ENCODE results near the gene ZBTB34. TPM values are rescaled to one million over a fixed set of nuclear protein-coding genes. Genes with fewer than 3 reads are reported as not detected.

ZBTB34 gene
- total RNA-seq, 6 donors from 2014 or later, result 9.5 to 21.3 (median 13.5) TPM

DNA sequence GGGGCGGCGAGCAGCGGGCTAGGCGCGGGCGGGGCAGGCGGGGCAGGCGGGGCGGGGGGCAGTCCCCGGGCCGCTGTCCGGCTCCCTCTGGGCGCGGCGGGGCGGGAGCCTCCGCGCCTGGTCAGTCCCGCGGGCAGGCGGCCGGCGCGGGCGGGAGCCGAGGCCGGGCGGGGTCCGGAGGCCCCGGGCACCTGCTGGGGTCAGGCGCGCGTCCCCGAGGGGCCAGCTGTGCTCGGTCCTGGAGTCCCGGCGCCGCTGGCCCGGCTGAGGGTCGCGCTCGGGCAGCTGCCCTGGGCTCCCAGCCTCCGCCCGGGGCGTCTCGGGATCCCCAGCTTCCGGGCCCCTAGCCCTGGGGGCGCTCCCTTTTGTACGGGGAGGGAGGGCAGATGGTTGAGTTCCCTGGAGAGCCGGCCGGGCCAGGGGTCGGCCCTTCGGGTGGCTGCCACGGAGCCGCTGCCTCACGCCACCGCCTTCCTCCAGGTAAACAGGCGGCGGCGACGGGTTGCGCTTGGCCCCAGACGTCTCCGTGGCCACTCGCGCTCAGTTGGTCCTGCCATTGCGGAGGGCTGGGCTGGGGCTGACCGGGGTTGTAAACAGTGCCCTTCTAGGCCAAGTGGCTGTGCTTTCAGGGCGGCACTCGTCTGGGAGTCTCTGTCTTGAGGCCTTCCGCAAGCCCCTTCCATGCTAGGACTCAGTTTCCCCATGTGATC is 473 bp downstream of the ZBTB34 start:
- peaks cover 21 to 47% (median 30%) of the 10 kb centered on the region in 4 donors for H3K4me1 ChIP-seq
- H3K27ac ChIP-seq, result peak overlapping the region; percentile 92 to 98 (median 93)
- peak in 1 of 2 donors; percentile 58 for DNase-seq
- H3K36me3 ChIP-seq, result peaks cover 0 to 23% (median 12%) of the 10 kb centered on the region in 4 donors
- H3K27me3 ChIP-seq, result no peaks in the 10 kb centered on the region
- TF ChIP-seq POLR2A (IDR thresholded peaks at IDR 0.05) (peak in 1 of 4 donors; percentile 28), POLR2AphosphoS5 (IDR thresholded peaks at IDR 0.05) (no peak)
- H3K9me3 ChIP-seq, result no peaks in the 10 kb centered on the region
- peak; percentile 34 to 57 for ATAC-seq (ENCODE audit: low FRiP score in 2 of 2)
- 0% methylated on average over 5 to 14 of the region's 71 CpGs for WGBS, 2 donors
- peak overlapping the region; percentile 88 to 96 (median 94) for H3K4me3 ChIP-seq

DNA sequence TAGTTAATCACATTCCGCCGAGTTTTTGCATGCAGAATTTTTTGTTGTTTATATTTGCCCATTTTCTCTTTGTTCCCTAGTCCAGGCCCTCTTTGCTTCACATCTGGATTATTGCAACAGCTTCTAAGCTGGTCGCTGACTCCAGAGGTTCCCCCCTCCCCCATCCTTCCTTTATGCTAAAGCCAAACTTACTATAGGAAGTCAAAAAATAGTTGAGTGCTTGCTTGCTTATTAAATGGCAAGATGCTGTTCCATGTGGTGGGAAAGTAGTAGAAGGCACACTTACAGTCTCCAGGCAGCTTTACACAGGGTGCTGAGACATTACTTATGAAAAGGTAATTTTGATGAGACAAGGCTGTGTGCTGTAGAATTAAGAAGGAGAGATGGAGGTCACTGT is 1.3 kb downstream of the ZBTB34 start:
- no peak for DNase-seq
- no peaks in the 10 kb centered on the region for H3K9me3 ChIP-seq
- peaks cover 21 to 51% (median 30%) of the 10 kb centered on the region in 4 donors for H3K4me1 ChIP-seq
- 17% methylated on average over 3 of the region's 3 CpGs for WGBS, 2 donors
- no peaks in the 10 kb centered on the region for H3K27me3 ChIP-seq
- ATAC-seq (ENCODE audit: low FRiP score in 2 of 2), result peak in 1 of 2 donors; percentile 16
- peak overlapping the region; percentile 88 to 96 (median 94) for H3K4me3 ChIP-seq
- peak overlapping the region; percentile 92 to 98 (median 93) for H3K27ac ChIP-seq
- H3K36me3 ChIP-seq, result peaks cover 0 to 27% (median 14%) of the 10 kb centered on the region in 4 donors
- TF ChIP-seq, protein P1, sequence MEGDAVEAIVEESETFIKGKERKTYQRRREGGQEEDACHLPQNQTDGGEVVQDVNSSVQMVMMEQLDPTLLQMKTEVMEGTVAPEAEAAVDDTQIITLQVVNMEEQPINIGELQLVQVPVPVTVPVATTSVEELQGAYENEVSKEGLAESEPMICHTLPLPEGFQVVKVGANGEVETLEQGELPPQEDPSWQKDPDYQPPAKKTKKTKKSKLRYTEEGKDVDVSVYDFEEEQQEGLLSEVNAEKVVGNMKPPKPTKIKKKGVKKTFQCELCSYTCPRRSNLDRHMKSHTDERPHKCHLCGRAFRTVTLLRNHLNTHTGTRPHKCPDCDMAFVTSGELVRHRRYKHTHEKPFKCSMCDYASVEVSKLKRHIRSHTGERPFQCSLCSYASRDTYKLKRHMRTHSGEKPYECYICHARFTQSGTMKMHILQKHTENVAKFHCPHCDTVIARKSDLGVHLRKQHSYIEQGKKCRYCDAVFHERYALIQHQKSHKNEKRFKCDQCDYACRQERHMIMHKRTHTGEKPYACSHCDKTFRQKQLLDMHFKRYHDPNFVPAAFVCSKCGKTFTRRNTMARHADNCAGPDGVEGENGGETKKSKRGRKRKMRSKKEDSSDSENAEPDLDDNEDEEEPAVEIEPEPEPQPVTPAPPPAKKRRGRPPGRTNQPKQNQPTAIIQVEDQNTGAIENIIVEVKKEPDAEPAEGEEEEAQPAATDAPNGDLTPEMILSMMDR (IDR thresholded peaks at IDR 0.05), result no peak
- TF ChIP-seq POLR2AphosphoS5 (IDR thresholded peaks at IDR 0.05) (no peak), EP300 (IDR thresholded peaks at IDR 0.05) (no peak), POLR2A (IDR thresholded peaks at IDR 0.05) (no peak)

DNA sequence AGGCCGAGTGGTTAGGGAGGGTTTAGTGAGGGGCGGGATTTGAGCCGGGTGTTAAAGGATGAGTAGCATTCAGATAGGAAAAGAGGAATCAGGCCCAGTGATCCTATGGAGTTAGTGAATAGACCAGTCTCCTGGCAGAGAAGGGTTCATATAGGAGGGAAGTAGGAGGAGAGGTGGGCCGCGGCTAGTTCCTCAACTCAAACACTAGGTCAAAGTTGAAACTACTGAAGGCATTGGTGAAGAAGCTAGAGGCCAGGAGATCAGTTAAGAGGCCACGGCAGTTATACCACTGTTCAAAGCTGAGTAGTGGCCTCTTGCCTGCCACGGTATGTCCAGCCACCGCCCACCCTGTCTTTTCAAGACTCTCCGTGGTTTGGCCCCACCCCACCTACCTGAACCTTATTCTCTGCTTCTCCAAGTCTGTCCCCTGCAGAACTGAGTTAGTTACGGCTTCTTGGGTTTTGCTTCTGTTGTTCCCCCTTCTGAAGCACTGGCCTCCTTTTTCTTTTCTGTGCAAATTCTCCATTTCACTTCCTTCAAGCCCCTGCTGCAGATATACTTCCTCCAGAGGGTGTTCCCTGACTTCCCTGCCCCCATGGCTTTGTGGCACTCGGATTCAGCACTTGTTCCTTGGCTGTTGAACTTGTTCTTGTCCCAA is 1.8 kb downstream of the ZBTB34 start:
- ATAC-seq (ENCODE audit: low FRiP score in 2 of 2) (peak; percentile 23 to 45), DNase-seq (peak in 1 of 2 donors; percentile 79)
- Histone ChIP-seq H3K27ac (peak overlapping the region; percentile 92 to 98 (median 93)), H3K4me1 (peaks cover 21 to 51% (median 30%) of the 10 kb centered on the region in 4 donors), H3K9me3 (no peaks in the 10 kb centered on the region), H3K27me3 (no peaks in the 10 kb centered on the region), H3K4me3 (peak overlapping the region; percentile 18 to 95 (median 54)), H3K36me3 (peaks cover 0 to 31% (median 14%) of the 10 kb centered on the region in 4 donors)
- 22 to 30% methylated on average over 11 of the region's 11 CpGs for WGBS, 2 donors
- TF ChIP-seq, protein P1 (IDR thresholded peaks at IDR 0.05), result no peak
- TF ChIP-seq EP300 (IDR thresholded peaks at IDR 0.05) (no peak), POLR2A (IDR thresholded peaks at IDR 0.05) (no peak), POLR2AphosphoS5 (IDR thresholded peaks at IDR 0.05) (no peak)

DNA sequence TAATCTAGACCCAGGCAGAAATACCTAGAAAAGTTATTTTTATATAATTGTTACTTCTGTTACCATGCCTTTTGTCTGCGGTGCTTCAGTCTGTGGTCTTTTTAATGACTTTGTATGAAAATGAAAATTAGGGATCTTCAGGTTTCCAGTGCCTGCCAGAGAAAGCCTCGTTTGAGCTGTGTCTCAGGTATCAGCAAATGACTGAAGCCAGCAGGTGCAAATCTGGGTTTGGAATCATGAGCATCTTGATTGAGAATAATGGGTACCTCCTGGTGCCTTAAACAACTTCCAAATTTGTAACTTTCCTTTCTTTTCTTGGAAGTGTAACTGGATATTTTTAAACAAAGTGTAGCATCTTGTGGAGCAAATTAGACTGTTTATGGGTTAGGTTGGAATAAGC is 4.3 kb downstream of the ZBTB34 start:
- Histone ChIP-seq H3K4me3 (no peak overlapping the region), H3K4me1 (peaks cover 21 to 61% (median 28%) of the 10 kb centered on the region in 4 donors), H3K27me3 (no peaks in the 10 kb centered on the region), H3K9me3 (no peaks in the 10 kb centered on the region), H3K36me3 (peaks cover 0 to 44% (median 20%) of the 10 kb centered on the region in 4 donors), H3K27ac (no peak overlapping the region)
- ATAC-seq (ENCODE audit: low FRiP score in 2 of 2) (no peak), DNase-seq (no peak)
- WGBS, 2 donors, result 82 to 100% methylated on average over 2 of the region's 2 CpGs
- TF ChIP-seq POLR2AphosphoS5 (IDR thresholded peaks at IDR 0.05) (no peak), EP300 (IDR thresholded peaks at IDR 0.05) (no peak)

DNA sequence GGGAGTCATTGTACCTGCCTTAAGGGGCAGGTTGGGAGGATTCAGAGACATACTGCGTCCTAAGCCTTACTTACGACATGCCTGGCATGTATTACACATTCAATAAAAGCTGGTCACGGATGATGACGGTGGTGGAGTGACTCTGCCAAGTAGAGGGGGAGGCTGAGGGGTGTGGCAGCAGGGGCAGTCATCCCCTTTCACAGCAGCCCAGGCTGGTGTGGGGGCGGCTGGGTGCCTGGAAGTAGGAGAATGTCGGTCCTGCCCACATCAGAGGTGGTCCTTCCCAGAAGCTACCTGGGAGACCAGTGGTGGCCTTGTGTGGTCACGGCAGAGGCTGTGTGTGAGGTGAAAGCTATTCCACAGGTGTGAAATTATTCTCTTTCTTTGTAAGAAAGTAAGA is 8.9 kb downstream of the ZBTB34 start:
- Histone ChIP-seq H3K27me3 (no peaks in the 10 kb centered on the region), H3K4me1 (peaks cover 0 to 26% (median 0%) of the 10 kb centered on the region in 4 donors), H3K4me3 (no peak overlapping the region), H3K9me3 (no peaks in the 10 kb centered on the region), H3K36me3 (peaks cover 0 to 34% (median 17%) of the 10 kb centered on the region in 4 donors), H3K27ac (no peak overlapping the region)
- peak in 1 of 2 donors; percentile 9 for DNase-seq
- ATAC-seq (ENCODE audit: low FRiP score in 2 of 2), result no peak
- TF ChIP-seq POLR2A (IDR thresholded peaks at IDR 0.05), result no peak
- TF ChIP-seq, protein P1 (IDR thresholded peaks at IDR 0.05), result no peak
- 85 to 87% methylated on average over 7 of the region's 7 CpGs for WGBS, 2 donors
